Measurements from ENCODE around the gene IPO11. TPM values are rescaled to one million over a fixed set of nuclear protein-coding genes. Genes with fewer than 3 reads are reported as not detected.

IPO11 gene
- total RNA-seq, 1 donor from 2014 or later = 96.0 TPM

- no peaks in the 10 kb centered on the region for H3K27me3 Mint-ChIP-seq (ENCODE audit: unreplicated experiment)
- H3K4me3 Mint-ChIP-seq (ENCODE audit: unreplicated experiment) = no peak overlapping the region
- DNase-seq (ENCODE audit: low spot score) = no peak
- peaks cover 6% of the 10 kb centered on the region for H3K4me1 Mint-ChIP-seq (ENCODE audit: unreplicated experiment)
- peaks cover 14% of the 10 kb centered on the region for H3K36me3 Mint-ChIP-seq (ENCODE audit: low read depth, unreplicated experiment)
- H3K27ac Mint-ChIP-seq (ENCODE audit: unreplicated experiment) = no peak overlapping the region
- no peak for TF ChIP-seq CTCF (IDR thresholded peaks at IDR 0.05; ENCODE audit: unreplicated experiment)
- no peaks in the 10 kb centered on the region for H3K9me3 Mint-ChIP-seq (ENCODE audit: unreplicated experiment)
Measured at GRCh38 chr5:62477801-62478200, 65.2 kb downstream of the IPO11 start.

GRCh38 chr5:62483556-62483955, 71.0 kb downstream of the IPO11 start:
- Mint-ChIP-seq H3K27me3 (ENCODE audit: unreplicated experiment) (no peaks in the 10 kb centered on the region), H3K4me1 (ENCODE audit: unreplicated experiment) (peaks cover 6% of the 10 kb centered on the region), H3K9me3 (ENCODE audit: unreplicated experiment) (no peaks in the 10 kb centered on the region), H3K4me3 (ENCODE audit: unreplicated experiment) (no peak overlapping the region), H3K27ac (ENCODE audit: unreplicated experiment) (no peak overlapping the region), H3K36me3 (ENCODE audit: low read depth, unreplicated experiment) (peaks cover 15% of the 10 kb centered on the region)
- no peak for DNase-seq (ENCODE audit: low spot score)
- TF ChIP-seq CTCF (IDR thresholded peaks at IDR 0.05; ENCODE audit: unreplicated experiment) = no peak

GRCh38 chr5:62486672-62487071, 74.1 kb downstream of the IPO11 start:
- no peak overlapping the region for H3K27ac Mint-ChIP-seq (ENCODE audit: unreplicated experiment)
- H3K9me3 Mint-ChIP-seq (ENCODE audit: unreplicated experiment) = no peaks in the 10 kb centered on the region
- no peak overlapping the region for H3K4me3 Mint-ChIP-seq (ENCODE audit: unreplicated experiment)
- peaks cover 3% of the 10 kb centered on the region for H3K36me3 Mint-ChIP-seq (ENCODE audit: low read depth, unreplicated experiment)
- peaks cover 9% of the 10 kb centered on the region for H3K4me1 Mint-ChIP-seq (ENCODE audit: unreplicated experiment)
- no peaks in the 10 kb centered on the region for H3K27me3 Mint-ChIP-seq (ENCODE audit: unreplicated experiment)
- TF ChIP-seq CTCF (IDR thresholded peaks at IDR 0.05; ENCODE audit: unreplicated experiment) = no peak
- no peak for DNase-seq (ENCODE audit: low spot score)

- DNase-seq (ENCODE audit: low spot score) = no peak
- TF ChIP-seq CTCF (IDR thresholded peaks at IDR 0.05; ENCODE audit: unreplicated experiment) = no peak
- Mint-ChIP-seq H3K4me1 (ENCODE audit: unreplicated experiment) (peaks cover 3% of the 10 kb centered on the region), H3K27me3 (ENCODE audit: unreplicated experiment) (no peaks in the 10 kb centered on the region), H3K9me3 (ENCODE audit: unreplicated experiment) (no peaks in the 10 kb centered on the region), H3K27ac (ENCODE audit: unreplicated experiment) (no peak overlapping the region), H3K4me3 (ENCODE audit: unreplicated experiment) (no peak overlapping the region), H3K36me3 (ENCODE audit: low read depth, unreplicated experiment) (peaks cover 9% of the 10 kb centered on the region)
Measured at GRCh38 chr5:62488531-62488930, 76.0 kb downstream of the IPO11 start.

- Mint-ChIP-seq H3K27ac (ENCODE audit: unreplicated experiment) (no peak overlapping the region), H3K9me3 (ENCODE audit: unreplicated experiment) (no peaks in the 10 kb centered on the region), H3K27me3 (ENCODE audit: unreplicated experiment) (no peaks in the 10 kb centered on the region), H3K4me3 (ENCODE audit: unreplicated experiment) (no peak overlapping the region), H3K4me1 (ENCODE audit: unreplicated experiment) (peaks cover 3% of the 10 kb centered on the region), H3K36me3 (ENCODE audit: low read depth, unreplicated experiment) (peaks cover 9% of the 10 kb centered on the region)
- TF ChIP-seq CTCF (IDR thresholded peaks at IDR 0.05; ENCODE audit: unreplicated experiment) = no peak
- DNase-seq (ENCODE audit: low spot score) = no peak
Measured at GRCh38 chr5:62489471-62489870, 76.9 kb downstream of the IPO11 start.

Data from endothelial cell (in vitro differentiated cells).